IPS-NIHi11 (cell line): ENCODE measurements around the gene MYT1.
"Not testable (repeated sequence)": the region's sequence is repeated elsewhere in the genome, so short reads cannot be mapped to it uniquely, and the experiment has no call there.

Experiments
- DNase-seq: peaks from one replicate; pipeline ENCODE4 v3.0.0; 2012; ENCODE audit warnings: mixed read lengths, low spot score

MYT1 gene

DNA sequence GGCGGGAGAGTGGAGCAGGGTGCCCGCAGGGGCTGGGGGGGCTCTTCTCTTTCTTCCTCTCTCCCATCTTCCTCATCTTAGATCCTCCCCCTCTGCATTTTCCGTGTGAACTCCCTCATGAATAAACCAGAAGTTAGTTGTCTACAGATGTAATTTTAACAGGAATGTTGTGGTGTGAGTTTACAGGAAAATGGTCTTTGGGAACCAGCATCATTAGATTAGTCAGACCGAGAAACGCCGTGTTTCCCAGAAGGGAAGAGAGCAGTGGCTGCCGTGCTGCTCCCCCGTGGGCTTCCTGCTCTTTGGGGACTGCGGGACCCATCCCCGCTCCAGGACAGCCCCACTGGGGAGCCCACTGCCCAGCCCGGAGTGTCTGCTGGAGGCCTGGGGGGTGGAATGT lies 3.4 kb downstream of the MYT1 start:
- DNase-seq, result no peak

- no peak for DNase-seq
These were observed 4.3 kb downstream of the MYT1 start for GRCh38 chr20:64168381-64169090.

GRCh38 chr20:64169091-64169560 lies 4.9 kb downstream of the MYT1 start:
- DNase-seq, result no peak

GRCh38 chr20:64171211-64171610 lies 7.0 kb downstream of the MYT1 start:
- no peak for DNase-seq

DNA sequence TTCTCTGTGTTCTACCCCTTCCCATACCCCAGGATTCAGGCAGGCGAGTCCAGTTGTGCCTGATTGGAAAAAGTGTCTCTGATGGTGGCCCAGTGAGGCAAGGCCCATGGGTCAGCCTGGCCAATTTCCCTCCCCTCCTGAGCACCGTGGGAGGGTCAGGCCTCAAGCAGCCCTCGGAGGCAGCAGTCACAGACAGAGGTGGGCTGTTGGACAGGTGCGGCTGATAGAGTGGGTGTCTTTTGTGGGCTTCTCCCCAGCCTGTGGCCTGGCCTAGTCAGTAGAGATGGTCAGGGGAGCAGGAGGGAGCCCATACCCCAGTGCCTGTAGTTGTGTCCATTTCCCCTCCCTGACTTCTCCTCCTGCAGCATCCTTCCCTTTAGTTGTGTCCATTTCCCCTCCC lies 8.9 kb downstream of the MYT1 start:
- no peak for DNase-seq

DNA sequence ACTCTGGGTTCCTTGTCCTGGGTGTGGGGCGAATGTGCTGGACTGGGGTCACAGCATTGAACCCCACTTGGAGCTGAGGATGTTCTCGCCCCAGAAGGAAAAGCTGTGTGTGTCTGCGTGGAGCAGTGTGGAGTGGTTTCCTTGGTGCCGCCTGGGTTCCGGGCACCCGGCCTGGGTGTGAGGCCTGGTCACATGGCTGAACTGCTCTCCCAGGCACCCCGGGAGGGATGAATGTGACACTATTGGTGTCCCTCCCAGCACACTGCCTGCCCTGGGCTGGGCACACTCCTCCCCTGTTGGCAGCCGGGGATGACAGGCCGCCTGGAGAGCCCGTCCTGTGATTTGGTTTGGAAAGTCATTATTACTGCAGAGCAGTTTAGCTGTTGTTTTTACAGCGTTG lies 12.3 kb downstream of the MYT1 start:
- DNase-seq, result no peak

DNA sequence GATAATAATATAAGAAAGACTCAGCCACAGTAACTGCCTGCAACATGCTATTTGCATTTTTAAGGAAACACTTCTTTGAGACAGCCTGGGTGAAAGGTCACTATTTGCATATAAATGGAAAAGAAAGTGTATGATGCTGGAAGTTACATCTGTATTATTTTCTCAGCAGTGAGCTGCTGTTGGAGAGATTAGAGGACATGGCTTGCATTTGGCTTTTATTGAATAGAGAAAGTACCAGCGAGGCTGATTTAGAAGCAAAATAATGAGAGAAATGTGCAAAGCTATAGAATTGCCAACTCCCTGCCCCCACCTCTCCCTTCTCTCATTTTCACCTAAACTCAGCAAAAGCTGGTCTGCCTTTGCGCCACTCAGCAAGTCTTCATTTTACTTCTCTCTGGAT lies 12.7 kb downstream of the MYT1 start:
- DNase-seq, result no peak

GRCh38 chr20:64177384-64177783 lies 13.1 kb downstream of the MYT1 start:
- no peak for DNase-seq

- no peak for DNase-seq
These were observed 13.5 kb downstream of the MYT1 start for GRCh38 chr20:64177787-64178186.

- DNase-seq, result not testable (repeated sequence)
These were observed 14.7 kb downstream of the MYT1 start for GRCh38 chr20:64178925-64179324.

DNA sequence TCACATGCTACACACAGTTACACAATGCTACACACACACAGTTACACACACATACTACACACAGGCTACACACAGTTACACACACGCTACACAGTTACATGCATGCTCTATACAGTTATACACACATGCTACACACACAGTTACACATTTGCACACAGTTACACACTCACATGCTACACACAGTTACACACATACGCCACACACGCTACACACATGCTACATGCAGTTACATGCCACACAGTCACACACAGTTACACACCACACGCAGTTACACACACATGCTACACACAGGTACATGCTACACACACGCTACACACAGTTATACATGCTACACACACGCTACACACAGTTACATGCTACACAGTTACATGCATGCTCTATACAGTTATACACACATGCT lies 15.6 kb downstream of the MYT1 start:
- DNase-seq, result no peak

GRCh38 chr20:64180673-64181072 lies 16.4 kb downstream of the MYT1 start:
- no peak for DNase-seq

GRCh38 chr20:64181391-64181790 lies 17.1 kb downstream of the MYT1 start:
- DNase-seq, result no peak

GRCh38 chr20:64182146-64182865 lies 18.1 kb downstream of the MYT1 start:
- no peak for DNase-seq

DNA sequence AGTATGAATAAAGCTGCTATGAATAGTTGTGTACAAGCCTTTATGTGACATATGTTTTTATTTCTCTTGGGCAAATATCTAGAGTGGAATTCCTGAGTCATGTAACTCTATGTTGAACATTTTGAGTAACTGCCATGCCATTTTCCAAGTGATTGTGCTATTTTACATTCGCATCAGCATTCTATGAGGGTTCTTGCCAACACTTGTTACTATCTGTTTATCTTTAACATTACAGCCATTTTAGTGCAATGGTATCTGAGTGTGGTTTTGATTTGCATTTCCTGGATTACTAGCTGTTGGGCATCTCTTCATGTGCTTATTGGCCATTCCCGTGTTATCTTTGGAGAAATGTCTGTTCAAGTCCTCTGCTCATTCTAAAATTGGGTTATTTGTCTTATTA lies 19.1 kb downstream of the MYT1 start:
- DNase-seq, result no peak

- DNase-seq, result no peak
These were observed 20.5 kb downstream of the MYT1 start for GRCh38 chr20:64184795-64185194.

GRCh38 chr20:64185276-64185900 lies 21.1 kb downstream of the MYT1 start:
- no peak for DNase-seq

DNA sequence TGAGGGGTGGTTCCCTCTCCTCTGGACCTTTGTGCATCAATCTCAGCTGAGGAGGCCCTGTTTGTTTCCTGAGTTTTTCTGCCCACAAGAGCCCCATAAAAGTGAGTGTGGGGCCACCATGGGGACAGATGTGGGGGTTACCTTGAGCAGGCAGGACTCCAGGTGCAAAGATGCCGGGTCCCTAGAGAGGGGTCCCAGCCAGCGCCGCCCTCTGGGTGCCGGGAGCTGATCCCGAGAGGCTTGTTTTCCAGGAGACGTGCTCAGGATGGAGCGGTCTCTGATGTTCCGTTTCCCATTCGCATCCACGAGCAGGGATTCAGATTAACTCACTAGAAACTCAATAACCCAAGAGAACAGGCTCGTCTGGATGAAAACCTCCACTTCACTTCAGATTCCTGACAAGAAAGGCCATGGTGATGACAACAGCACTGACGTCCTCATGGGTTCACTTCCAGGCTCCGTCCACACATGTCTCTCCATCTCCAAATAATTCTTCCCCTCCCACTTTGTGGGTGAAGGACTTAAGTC lies 21.9 kb downstream of the MYT1 start:
- no peak for DNase-seq

DNA sequence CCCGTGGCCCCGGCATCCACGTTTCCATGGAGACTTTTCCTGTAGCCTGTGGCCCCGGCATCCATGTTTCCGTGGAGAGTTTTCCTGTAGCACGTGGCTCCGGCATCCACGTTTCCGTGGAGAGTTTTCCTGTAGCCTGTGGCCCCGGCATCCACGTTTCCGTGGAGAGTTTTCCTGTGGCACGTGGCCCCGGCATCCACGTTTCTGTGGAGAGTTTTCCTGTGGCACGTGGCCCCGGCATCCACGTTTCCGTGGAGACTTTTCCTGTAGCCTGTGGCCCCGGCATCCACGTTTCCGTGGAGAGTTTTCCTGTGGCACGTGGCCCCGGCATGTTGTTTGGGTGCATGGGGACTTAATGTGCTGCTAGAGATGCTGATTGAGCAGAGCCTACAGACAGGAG lies 23.0 kb downstream of the MYT1 start:
- DNase-seq, result not testable (repeated sequence)

DNA sequence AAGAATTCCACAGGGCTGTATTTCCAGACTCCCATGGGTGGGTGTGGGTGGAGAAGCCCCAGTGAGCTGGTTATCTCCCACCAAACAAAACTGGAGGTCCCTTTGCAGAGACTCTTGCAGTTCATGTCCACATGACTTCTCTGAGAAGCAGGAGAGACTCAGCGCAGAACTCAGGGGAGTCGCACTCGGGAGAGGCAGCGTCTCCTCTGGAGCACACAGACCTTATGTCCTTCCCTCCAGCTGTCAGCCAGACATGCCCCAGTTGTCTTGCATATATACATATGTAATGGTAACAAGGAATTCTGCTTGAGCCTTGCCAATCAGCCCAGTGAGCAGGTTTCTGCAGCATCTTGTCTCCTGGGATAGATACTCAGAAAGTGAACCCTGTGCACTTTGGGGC lies 23.8 kb downstream of the MYT1 start:
- no peak for DNase-seq

DNA sequence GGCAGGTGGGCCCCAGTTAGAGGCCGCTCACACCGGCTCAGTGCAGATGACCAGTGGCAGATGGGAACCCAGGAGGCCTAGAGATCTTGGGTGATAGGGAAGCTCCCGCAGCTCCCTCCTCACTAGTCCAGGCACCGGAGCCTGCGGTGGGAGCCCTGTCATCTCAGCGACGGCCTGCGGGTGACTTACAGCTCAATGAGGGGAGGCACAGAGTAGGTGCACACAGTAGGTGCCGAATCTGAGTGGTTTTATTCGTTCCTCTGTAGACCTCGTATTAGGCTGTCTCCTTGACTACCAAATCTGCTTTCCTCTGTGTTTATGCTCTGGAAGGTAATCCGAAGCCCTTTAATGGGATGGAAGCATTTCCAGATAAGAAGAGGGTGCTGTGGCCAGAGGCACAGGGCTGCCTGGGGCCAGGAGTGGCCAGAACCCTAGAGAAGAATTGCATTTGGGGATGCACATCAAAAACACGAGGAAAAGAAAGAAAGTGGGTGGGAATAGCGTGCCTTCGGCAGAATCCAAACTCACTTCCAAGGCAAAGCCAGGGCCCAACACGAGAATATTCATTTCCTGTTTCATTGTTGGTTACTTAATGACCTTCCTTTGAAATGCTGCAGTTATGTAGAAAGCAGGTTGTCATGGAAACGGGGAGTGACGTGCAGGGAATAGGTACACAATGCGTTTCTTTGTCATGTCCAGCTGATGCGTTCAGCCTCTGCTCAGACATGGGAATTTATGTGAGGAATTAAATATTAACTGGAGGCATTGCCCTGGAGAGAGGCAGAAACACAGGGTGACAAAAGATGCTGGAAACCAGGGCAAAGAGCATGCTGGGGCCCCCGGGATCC lies 24.7 kb downstream of the MYT1 start:
- peak; percentile 64 for DNase-seq

DNA sequence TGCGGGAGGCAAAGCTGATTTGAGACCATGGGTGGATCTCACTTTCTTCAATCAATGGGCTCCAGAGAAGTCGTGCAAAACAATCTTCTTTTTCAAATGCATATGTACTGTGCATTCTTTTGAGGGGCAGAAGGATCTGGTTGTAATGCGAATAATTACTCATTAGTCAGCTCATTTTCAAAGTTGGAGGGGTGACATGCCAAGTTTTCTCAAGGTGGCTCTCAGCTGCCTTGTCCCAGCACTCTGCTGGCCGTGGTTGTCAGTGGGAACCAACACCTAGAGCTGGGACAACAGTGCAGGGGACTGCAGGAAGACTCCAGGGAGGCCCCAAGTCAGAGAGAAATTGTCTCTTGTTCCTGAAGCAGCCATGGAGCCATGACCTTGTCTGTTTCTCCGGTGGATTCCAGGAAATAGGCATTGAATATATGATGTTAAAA lies 25.3 kb downstream of the MYT1 start:
- no peak for DNase-seq
